HepG2 (cell line): ENCODE results near the gene BCAM. TPM values are rescaled to one million over a fixed set of nuclear protein-coding genes. Genes with fewer than 3 reads are reported as not detected.

Experiments used
- ATAC-seq: fragments of 200-7000 bp; cut with Tn5 transposase; 3 replicates; pipeline ENCODE4 v1.9.1; 2020; ENCODE audit warnings: mild to moderate bottlenecking, moderate library complexity
- BruUV-seq: library from RNA; stranded (reverse); fragments of 400-500 nt; replicated peaks from 2 replicates; lab custom pipeline; 2021; lab: Mats Ljungman, UMichigan
- CTCF ChIA-PET: fragments of 300-600 bp; formaldehyde crosslinking; extraction: SDS; loops from one replicate; lab custom pipeline; 2021; ENCODE audit warnings: low total read pairs, inconsistent platforms, low intra/inter-chr PET ratio; lab: Yijun Ruan, JAX
- POLR2A ChIA-PET: fragments of 350-600 bp; sonication (Branson Sonifier 250); formaldehyde crosslinking; loops from one replicate; lab custom pipeline; 2020; ENCODE audit warnings: antibody characterized with exemption, inconsistent platforms; lab: Yijun Ruan, JAX
- DNase-seq: peaks from one replicate; pipeline ENCODE4 v3.0.0-alpha.2; 2015; ENCODE audit warnings: low spot score
- FAIRE-seq: peaks from 3 replicates; lab custom pipeline; 2011; peaks lifted over from hg19 to GRCh38; lab: Jason Lieb, UNC
- H2AFZ ChIP-seq: one replicate; pipeline ENCODE4 v1.6.1; 2011; ENCODE audit warnings: low read length, inconsistent platforms
- H3K27ac ChIP-seq: fragments of 300-600 bp; 3 replicates; pipeline ENCODE4 v1.8.0; 2011; ENCODE audit warnings: mixed run types, mild to moderate bottlenecking, mixed read lengths, low read length, inconsistent platforms; ENCODE audit not compliant: insufficient read depth; ENCODE audit errors: extremely low read length
- H3K27me3 ChIP-seq, 2 experiments: fragments of 200-600 bp in 1 of 2; 2 replicates in 1 of 2; 3 replicates in 1 of 2; pipeline versions ENCODE4 v1.6.0 to v1.8.0; 2011; ENCODE audit warnings: low read length in 2 of 2, mild to moderate bottlenecking in 2 of 2, moderate library complexity in 2 of 2, inconsistent platforms in 1 of 2; ENCODE audit not compliant: insufficient read depth in 2 of 2, control insufficient read depth in 1 of 2
- H3K36me3 ChIP-seq, 2 experiments: fragments of 200-600 bp in 1 of 2; replicated peaks in 1 of 2; 2 replicates in 1 of 2; 3 replicates in 1 of 2; pipeline versions ENCODE4 v1.5.1 to v1.8.0; 2011; ENCODE audit warnings: low read length in 2 of 2, inconsistent platforms in 1 of 2; ENCODE audit not compliant: insufficient read depth in 2 of 2, control insufficient read depth in 1 of 2
- H3K4me1 ChIP-seq: 2 replicates; pipeline ENCODE4 v1.5.1; 2012; ENCODE audit warnings: low read length, inconsistent platforms; ENCODE audit not compliant: insufficient read depth
- H3K4me2 ChIP-seq: 2 replicates; pipeline ENCODE4 v1.6.0; 2011; ENCODE audit warnings: low read depth, low read length, inconsistent platforms
- H3K4me3 ChIP-seq, 3 experiments: fragments of 200-600 bp in 1 of 3; sonication (generic), shearing (Covaris generic) in 1 of 3; replicated peaks in 1 of 3; 2 replicates each; pipeline ENCODE4 v1.5.1; 2011 to 2016; ENCODE audit warnings: low read length in 3 of 3, inconsistent platforms in 2 of 3, low read depth in 2 of 3, mild to moderate bottlenecking in 2 of 3, control low read depth in 1 of 3, mixed read lengths in 1 of 3; ENCODE audit not compliant: insufficient read depth in 1 of 3
- H3K79me2 ChIP-seq: one replicate; pipeline ENCODE4 v1.6.1; 2011; ENCODE audit warnings: low read length, inconsistent platforms; ENCODE audit not compliant: insufficient read depth
- H3K9ac ChIP-seq: 2 replicates; pipeline ENCODE4 v1.6.0; 2011; ENCODE audit warnings: mild to moderate bottlenecking, low read depth, low read length, inconsistent platforms; ENCODE audit not compliant: insufficient read depth
- H3K9me3 ChIP-seq: 2 replicates; pipeline ENCODE4 v1.5.1; 2012; ENCODE audit warnings: mild to moderate bottlenecking, low read length
- H4K20me1 ChIP-seq: 2 replicates; pipeline ENCODE4 v1.6.0; 2011; ENCODE audit warnings: inconsistent platforms, mild to moderate bottlenecking, low read length, moderate library complexity; ENCODE audit not compliant: insufficient read depth
- AGO2 ChIP-seq: fragments of 200-400 bp; formaldehyde crosslinking; optimal IDR thresholded peaks from 2 replicates; pipeline ENCODE3; 2017; ENCODE audit warnings: mild to moderate bottlenecking, low read depth, low read length, moderate library complexity
- BCL6 ChIP-seq: IDR thresholded peaks from 2 replicates; pipeline ENCODE4 v1.6.1; 2016; ENCODE audit warnings: missing genetic modification reagents, missing compliant biosample characterization
- DMAP1 ChIP-seq: IDR thresholded peaks from 2 replicates; pipeline ENCODE4 v1.6.1; 2016
- HOXA5 ChIP-seq: sonication (generic); formaldehyde crosslinking; IDR thresholded peaks from 2 replicates; pipeline ENCODE4 v1.4.0; 2020; ENCODE audit warnings: missing genetic modification reagents
- IKZF4 ChIP-seq: sonication (generic); formaldehyde crosslinking; IDR thresholded peaks from 2 replicates; pipeline ENCODE4 v1.5.1; 2020; ENCODE audit warnings: borderline replicate concordance, mild to moderate bottlenecking, low read depth, missing genetic modification reagents; ENCODE audit errors: not compliant biosample characterization
- JDP2 ChIP-seq: sonication (generic); formaldehyde crosslinking; IDR thresholded peaks from 2 replicates; pipeline ENCODE4 v1.8.1; 2022; ENCODE audit warnings: missing genetic modification reagents, borderline replicate concordance
- NR1H2 ChIP-seq: sonication (generic); formaldehyde crosslinking; IDR thresholded peaks from 2 replicates; pipeline ENCODE4 v1.8.1; 2022; ENCODE audit warnings: low read depth, missing genetic modification reagents, borderline replicate concordance
- RBFOX2 ChIP-seq: fragments of 200-400 bp; formaldehyde crosslinking; IDR thresholded peaks from 2 replicates; pipeline ENCODE4 v1.6.1; 2017; ENCODE audit warnings: low read depth, mild to moderate bottlenecking, low read length
- SMC3 ChIP-seq: IDR thresholded peaks from 2 replicates; pipeline ENCODE4 v1.6.1; 2011; ENCODE audit warnings: low read length, improper control_type of control experiment
- TBL1XR1 ChIP-seq: fragments of 150-350 bp; IDR thresholded peaks from 2 replicates; pipeline ENCODE4 v1.6.1; 2014; ENCODE audit warnings: borderline replicate concordance, low read length; ENCODE audit not compliant: partially characterized antibody
- TCF7 ChIP-seq: sonication (generic); IDR thresholded peaks from 2 replicates; pipeline ENCODE4 v1.6.1; 2016; ENCODE audit warnings: antibody characterized with exemption, low read depth
- TP53 ChIP-seq: sonication (generic); formaldehyde crosslinking; conservative IDR thresholded peaks from 2 replicates; pipeline ENCODE4 v1.4.0; 2020; ENCODE audit warnings: missing genetic modification reagents
- YEATS2 ChIP-seq: sonication (generic); formaldehyde crosslinking; IDR thresholded peaks from 2 replicates; pipeline ENCODE4 v1.4.0; 2020; ENCODE audit warnings: missing genetic modification reagents, borderline replicate concordance
- ZFP36L2 ChIP-seq: sonication (generic); formaldehyde crosslinking; IDR thresholded peaks from 2 replicates; pipeline ENCODE4 v1.4.0; 2020; ENCODE audit warnings: missing genetic modification reagents
- ZNF10 ChIP-seq: sonication (generic); formaldehyde crosslinking; IDR thresholded peaks from 2 replicates; pipeline ENCODE4 v1.4.0; 2020; ENCODE audit warnings: mild to moderate bottlenecking, low read depth, missing genetic modification reagents, borderline replicate concordance
- ZNF556 ChIP-seq: sonication (generic); formaldehyde crosslinking; IDR thresholded peaks from 2 replicates; pipeline ENCODE4 v1.4.0; 2020; ENCODE audit warnings: mild to moderate bottlenecking, missing genetic modification reagents, borderline replicate concordance
- ZNF597 ChIP-seq: sonication (generic); formaldehyde crosslinking; IDR thresholded peaks from 2 replicates; pipeline ENCODE4 v1.5.0; 2020; ENCODE audit warnings: missing genetic modification reagents
- ZNF607 ChIP-seq: sonication (generic); formaldehyde crosslinking; IDR thresholded peaks from 2 replicates; pipeline ENCODE4 v1.5.1; 2020; ENCODE audit warnings: missing genetic modification reagents, mild to moderate bottlenecking, borderline replicate concordance
- WGBS: methylation state at CpG from one replicate; pipeline ENCODE4 v1.1.6; 2017; ENCODE audit warnings: low lambda C conversion rate; 5-methylcytosine and 5-hydroxymethylcytosine counted together
- in situ Hi-C: cut with HindIII; loops from 2 replicates; pipeline ENCODE4 v1.10.0; 2017; ENCODE audit warnings: low pct_unique_long_range_greater_than_20kb; ENCODE audit not compliant: extremely low pct_ligation_motif_present
- intact Hi-C: fragments of 100-400 bp; cut with micrococcal nuclease; formaldehyde crosslinking; loops from one replicate; pipeline ENCODE4 v1.10.0; 2022; ENCODE audit not compliant: unreplicated experiment
- polyA plus RNA-seq, 8 experiments: library from polyadenylated mRNA; depleted of rRNA in 3 of 8; stranded (reverse) in 7 of 8; unstranded in 1 of 8; fragments of >200 nt; fragmentation: Illumina TruSeq in 4 of 8; extraction: Trizol in 4 of 8; gene quantifications; 2 replicates each; pipeline versions ENCODE4 v1.2.1 to v1.2.3, GENCODE V29; 2011 to 2016; ENCODE audit warnings: low read depth in 4 of 8, missing spikeins in 1 of 8, mixed read lengths in 1 of 8; ENCODE audit not compliant: insufficient read depth in 1 of 8
- total RNA-seq, 5 experiments: library from RNA; depleted of rRNA; stranded (reverse); fragments of >200 nt; fragmentation: Illumina TruSeq; extraction: Trizol; gene quantifications; 2 replicates each; pipeline ENCODE4 v1.2.3, GENCODE V29; 2016; ENCODE audit warnings: low read depth in 1 of 5

BCAM gene
- total and polyA plus RNA-seq, 2 of the 13 experiments (the other 11 are each of a cell fraction or from before 2014, with no cell fraction given), result 51.2 to 62.7 TPM

DNA sequence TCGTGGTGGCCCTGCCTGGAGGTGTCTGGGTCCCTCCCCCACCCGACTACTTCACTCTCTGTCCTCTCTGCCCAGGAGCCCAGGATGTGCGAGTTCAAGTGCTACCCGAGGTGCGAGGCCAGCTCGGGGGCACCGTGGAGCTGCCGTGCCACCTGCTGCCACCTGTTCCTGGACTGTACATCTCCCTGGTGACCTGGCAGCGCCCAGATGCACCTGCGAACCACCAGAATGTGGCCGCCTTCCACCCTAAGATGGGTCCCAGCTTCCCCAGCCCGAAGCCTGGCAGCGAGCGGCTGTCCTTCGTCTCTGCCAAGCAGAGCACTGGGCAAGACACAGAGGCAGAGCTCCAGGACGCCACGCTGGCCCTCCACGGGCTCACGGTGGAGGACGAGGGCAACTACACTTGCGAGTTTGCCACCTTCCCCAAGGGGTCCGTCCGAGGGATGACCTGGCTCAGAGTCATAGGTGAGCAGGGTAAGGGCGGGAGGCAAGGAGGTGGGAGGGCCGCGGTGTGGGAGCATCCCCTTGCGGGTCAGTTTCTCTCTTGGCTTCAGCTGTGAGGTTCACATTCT lies 56.4 kb downstream of the BCAM start:
- Histone ChIP-seq H3K36me3 (peaks cover 3 to 31% of the 10 kb centered on the region in 2 experiments; a peak in 4 of 5 replicates), H2AFZ (no peak overlapping the region), H3K79me2 (peaks cover 7% of the 10 kb centered on the region), H3K4me2 (no peak overlapping the region), H3K9ac (no peak overlapping the region), H3K4me1 (peaks cover 58% of the 10 kb centered on the region), H3K9me3 (no peaks in the 10 kb centered on the region), H3K4me3 (no peak overlapping the region), H3K27ac (no peak overlapping the region), H3K27me3 (no peaks in the 10 kb centered on the region), H4K20me1 (no peaks in the 10 kb centered on the region)
- in situ Hi-C loops, result no loop called here
- no TSS peak for BruUV-seq
- TF ChIP-seq ZFP36L2 (CRISPR knock-in tag), result no peak
- no peak for TF ChIP-seq ZNF607 (CRISPR knock-in tag)
- TF ChIP-seq AGO2, result peak; percentile 80
- TF ChIP-seq TCF7, result no peak
- TF ChIP-seq RBFOX2, result 0 out of 2 replicates have a peak, but pooled peaks have one; percentile 27
- ChIA-PET POLR2A (no interaction called here), CTCF (no interaction called here)
- WGBS, result over 99% methylated on average over 22 of the region's 27 CpGs
- ATAC-seq (no peak), DNase-seq (no peak), FAIRE-seq (no peak)
- intact Hi-C loops, result no loop called here

- intact Hi-C loops, result no loop called here
- no TSS peak for BruUV-seq
- Histone ChIP-seq H3K36me3 (peaks cover 4 to 30% of the 10 kb centered on the region in 2 experiments; a peak in 4 of 5 replicates), H3K27me3 (no peaks in the 10 kb centered on the region), H3K9ac (no peak overlapping the region), H2AFZ (no peak overlapping the region), H3K79me2 (peaks cover 5% of the 10 kb centered on the region), H3K4me2 (no peak overlapping the region), H3K9me3 (no peaks in the 10 kb centered on the region), H3K4me3 (no peak overlapping the region)
- WGBS, result 91% methylated on average over 4 of the region's 4 CpGs
- FAIRE-seq, result no peak
- CTCF ChIA-PET, result no interaction called here
- POLR2A ChIA-PET, result interaction anchor here (0.7 to 4.5 kb wide), 2 partner anchors 8 to 50 kb away, joined by 3 to 36 read pairs; no protein-coding TSS in a partner anchor
- TF ChIP-seq HOXA5 (CRISPR knock-in tag), result no peak
- no peak for TF ChIP-seq ZNF10 (CRISPR knock-in tag)
- no peak for TF ChIP-seq TBL1XR1
- TF ChIP-seq YEATS2 (CRISPR knock-in tag), result no peak
- no peak for TF ChIP-seq ZNF597 (CRISPR knock-in tag)
- TF ChIP-seq TP53, result no peak
- no peak for TF ChIP-seq NR1H2
- TF ChIP-seq DMAP1 (CRISPR knock-in tag), result no peak
- no peak for TF ChIP-seq JDP2 (CRISPR knock-in tag)
- no peak for TF ChIP-seq BCL6 (CRISPR knock-in tag)
- no peak for TF ChIP-seq ZNF556
- no peak for TF ChIP-seq IKZF4 (CRISPR knock-in tag)
- TF ChIP-seq SMC3, result no peak
- TF ChIP-seq, all 625 proteins: peak for 0
- Histone ChIP-seq H3K27ac (no peak overlapping the region), H4K20me1 (no peaks in the 10 kb centered on the region), H3K4me1 (peaks cover 59% of the 10 kb centered on the region)
- ATAC-seq, result no peak
- DNase-seq, result no peak
- in situ Hi-C loops, result no loop called here
Measured at GRCh38 chr19:44866664-44867063, 57.8 kb downstream of the BCAM start.
